Fibroblast of skin of right biceps (primary cell): Measurements from ENCODE around the gene SMYD4.
"Not testable (repeated sequence)": the region's sequence is repeated elsewhere in the genome, so short reads cannot be mapped to it uniquely, and the experiment has no call there.

Experiments
- DNase-seq: peaks from one replicate; pipeline ENCODE4 v3.0.0-alpha.2; 2013

Gene SMYD4

DNA sequence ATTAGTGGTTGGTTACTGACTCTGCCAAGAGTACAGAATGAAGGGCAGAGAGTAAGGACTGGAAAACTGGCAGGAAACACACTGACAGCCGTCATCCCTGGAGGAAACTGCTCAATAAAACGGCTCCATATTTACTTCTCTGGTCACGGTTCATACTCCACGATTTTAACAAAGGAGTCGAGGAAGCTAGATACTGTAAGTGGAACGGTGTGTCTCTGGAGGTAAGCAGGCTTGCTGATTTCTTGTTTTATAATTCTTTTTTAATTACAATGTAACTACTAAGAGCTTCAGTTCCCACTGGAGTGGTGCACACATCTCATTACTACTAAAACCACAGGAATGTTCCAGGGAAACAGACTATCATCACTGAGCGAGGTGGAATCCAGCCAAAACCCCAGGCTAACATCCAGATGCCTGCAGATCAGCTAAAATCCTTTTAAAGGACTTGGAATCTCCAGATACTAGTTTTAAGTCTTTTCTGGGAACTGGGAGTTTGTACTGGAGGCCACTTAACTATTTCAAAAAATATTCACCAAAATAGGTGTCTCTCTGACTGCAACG lies 50.1 kb downstream of the SMYD4 start:
- peak; percentile 96 for DNase-seq

DNA sequence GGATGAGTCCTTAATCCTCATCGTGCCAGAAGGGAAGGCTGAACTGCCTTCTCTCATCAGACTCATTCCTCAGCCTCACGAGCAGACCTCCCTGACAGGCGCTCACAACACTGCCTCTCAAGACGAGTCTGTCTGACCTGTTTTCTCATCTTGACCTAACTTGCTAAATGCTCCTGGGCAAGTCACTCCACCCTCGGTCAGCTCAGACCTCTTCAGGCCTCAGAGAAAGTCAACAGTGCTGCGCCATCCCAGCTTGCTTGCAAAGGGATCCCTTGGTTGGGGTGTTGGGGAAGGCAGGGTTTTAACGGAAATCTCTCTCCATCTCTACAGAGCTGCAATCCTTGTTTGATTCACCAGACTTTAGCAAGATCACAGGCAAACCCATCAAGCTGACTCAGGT lies 52.8 kb downstream of the SMYD4 start:
- DNase-seq = no peak

DNA sequence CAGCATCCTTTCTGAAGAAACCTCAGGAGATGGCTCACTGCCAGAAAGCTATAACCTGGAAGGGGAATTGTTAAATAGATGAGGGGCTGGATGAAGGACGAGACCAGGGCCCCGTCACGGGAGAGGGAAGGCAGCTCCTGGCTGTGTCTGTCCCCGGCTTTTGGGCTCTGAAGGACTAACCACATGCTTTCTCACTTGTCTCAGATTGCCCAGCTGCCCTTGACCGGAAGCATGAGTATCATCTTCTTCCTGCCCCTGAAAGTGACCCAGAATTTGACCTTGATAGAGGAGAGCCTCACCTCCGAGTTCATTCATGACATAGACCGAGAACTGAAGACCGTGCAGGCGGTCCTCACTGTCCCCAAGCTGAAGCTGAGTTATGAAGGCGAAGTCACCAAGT lies 53.4 kb downstream of the SMYD4 start:
- no peak for DNase-seq

DNA sequence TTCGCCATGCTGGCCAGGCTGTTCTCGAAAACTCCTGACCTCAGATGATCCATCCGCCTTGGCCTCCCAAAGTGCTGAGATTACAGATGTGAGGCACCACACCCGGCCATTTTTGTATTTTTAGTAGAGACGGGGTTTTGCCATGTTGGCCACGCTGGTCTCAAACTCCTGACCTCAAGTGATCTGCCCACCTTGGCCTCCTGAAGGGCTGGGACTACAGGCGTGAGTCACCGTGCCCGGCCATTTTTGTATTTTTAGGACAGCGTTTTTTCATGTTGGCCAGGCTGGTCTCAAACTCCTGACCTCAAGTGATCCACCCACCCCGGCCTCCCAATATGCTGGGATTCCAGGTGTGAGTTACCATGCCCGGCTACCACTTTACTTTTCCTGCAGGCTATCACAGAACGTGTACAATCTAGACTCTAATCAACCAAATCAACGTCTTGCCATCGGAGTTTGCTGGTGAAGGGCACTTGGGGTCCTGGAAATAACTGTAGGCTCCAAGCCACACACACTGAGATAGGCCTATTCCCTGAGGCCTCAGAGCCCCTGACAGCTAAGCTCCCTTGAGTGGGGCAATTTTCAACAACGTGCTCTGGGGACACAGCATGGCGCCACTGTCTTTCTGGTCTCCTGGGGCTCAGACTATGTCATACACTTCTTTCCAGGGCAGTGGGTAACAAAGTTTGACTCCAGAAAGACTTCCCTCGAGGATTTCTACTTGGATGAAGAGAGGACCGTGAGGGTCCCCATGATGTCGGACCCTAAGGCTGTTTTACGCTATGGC lies 55.1 kb downstream of the SMYD4 start:
- DNase-seq = no peak

DNA sequence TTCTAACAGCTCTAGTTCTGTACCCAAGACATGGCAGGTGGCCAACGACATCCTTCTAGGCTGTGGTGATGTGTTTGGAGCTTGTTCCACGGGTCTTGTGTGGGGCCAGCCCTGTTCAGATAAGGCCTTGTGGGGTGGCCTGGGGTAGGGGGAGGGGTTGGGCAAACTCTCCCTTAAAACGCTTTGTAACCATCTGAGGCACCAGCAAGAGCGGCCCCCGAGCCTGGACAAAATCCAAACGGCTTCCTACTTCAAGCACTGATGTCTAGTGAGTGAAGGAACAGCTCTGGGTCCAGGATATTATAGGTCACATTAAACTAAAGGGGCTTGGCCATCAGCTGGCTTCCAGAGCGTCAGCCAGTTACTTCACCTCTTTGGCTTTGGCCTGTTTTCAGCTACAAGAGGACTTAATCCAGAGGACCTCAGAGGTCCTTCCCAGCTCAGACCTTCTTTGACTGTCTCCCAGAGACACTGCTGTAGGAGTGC lies 56.0 kb downstream of the SMYD4 start:
- DNase-seq = no peak

DNA sequence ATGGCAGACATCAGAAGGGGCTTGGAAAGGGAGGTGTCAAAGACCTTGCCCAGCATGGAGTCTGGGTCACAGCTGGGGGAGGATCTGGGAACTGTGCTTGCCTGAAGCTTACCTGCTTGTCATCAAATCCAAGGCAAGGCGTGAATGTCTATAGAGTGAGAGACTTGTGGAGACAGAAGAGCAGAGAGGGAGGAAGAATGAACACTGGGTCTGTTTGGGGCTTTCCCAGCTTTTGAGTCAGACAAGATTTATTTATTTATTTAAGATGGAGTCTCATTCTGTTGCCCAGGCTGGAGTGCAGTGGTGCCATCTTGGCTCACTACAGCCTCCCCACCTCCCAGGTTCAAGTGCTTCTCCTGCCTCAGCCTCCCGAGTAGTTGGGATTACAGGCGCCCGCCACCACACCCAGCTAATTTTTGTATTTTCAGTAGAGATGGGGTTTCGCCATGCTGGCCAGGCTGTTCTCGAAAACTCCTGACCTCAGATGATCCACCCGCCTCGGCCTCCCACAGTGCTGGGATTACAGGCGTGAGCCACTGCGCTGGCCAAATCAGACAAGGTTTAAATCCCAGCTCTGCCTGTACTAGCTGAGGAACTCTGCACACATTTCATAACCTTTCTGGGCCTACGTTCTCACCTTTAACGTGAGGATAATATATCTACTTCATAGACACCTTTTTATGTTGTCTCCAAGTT lies 56.6 kb downstream of the SMYD4 start:
- DNase-seq = peak; percentile 13

DNA sequence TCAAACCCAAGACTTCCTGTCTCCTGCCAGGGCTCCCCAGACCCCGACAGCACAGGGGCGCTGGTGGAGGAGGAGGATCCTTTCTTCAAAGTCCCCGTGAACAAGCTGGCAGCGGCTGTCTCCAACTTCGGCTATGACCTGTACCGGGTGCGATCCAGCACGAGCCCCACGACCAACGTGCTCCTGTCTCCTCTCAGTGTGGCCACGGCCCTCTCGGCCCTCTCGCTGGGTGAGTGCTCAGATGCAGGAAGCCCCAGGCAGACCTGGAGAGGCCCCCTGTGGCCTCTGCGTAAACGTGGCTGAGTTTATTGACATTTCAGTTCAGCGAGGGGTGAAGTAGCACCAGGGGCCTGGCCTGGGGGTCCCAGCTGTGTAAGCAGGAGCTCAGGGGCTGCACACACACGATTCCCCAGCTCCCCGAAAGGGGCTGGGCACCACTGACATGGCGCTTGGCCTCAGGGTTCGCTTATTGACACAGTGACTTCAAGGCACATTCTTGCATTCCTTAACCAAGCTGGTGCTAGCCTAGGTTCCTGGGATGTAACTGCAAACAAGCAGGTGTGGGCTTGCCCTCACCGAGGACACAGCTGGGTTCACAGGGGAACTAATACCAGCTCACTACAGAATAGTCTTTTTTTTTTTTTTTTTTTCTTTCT lies 59.8 kb downstream of the SMYD4 start:
- DNase-seq = no peak

DNA sequence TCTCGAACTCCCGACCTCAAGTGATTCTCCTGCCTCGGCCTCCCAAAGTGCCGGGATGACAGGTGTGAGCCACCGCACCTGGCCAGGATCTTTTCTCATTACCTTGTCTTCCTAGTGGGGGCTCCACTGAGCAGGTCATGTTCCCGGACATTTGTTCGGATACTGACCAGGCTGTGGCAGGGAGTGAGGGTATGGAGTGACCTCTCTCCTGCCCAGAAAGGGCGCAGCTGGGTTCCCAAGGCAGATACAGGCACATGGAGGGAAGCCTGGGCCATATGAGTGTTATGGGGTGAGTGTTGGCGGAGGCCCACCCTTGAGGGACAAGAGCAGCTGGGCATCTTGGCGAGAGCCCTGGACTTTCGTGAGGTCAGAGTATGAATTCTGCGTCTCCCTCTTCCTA lies 62.3 kb downstream of the SMYD4 start:
- no peak for DNase-seq

DNA sequence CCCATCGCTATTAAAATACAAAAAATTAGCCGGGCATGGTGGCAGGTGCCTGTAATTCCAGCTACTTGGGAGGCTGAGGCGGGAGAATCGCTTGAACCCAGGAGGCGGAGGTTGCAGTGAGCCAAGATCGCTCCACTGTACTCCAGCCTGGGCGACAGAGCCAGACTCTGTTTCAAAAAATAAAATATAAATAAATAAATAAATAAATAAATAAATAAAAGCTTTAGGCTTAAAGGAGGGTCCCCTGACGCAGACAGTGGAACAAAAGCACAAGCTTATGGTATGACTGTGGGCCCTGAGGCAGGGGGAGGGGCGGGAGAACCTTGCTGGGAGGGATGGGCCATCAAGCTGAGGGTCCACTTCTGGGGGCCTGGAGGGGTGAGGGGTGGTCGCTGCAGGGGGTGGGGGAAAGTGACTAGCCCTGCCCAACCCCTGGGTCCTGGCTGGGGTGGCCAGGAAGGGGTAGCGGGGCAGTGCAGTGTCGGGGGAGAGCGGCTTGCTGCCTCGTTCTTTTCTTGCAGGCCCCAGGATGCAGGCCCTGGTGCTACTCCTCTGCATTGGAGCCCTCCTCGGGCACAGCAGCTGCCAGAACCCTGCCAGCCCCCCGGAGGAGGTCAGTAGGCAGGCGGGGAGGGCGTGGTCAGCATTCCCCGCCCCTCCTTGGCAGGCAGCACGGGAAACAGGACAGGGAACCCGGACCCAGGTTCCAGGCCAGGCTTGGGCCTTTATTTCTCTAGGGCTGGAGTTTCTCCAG lies 63.1 kb downstream of the SMYD4 start:
- no peak for DNase-seq

DNA sequence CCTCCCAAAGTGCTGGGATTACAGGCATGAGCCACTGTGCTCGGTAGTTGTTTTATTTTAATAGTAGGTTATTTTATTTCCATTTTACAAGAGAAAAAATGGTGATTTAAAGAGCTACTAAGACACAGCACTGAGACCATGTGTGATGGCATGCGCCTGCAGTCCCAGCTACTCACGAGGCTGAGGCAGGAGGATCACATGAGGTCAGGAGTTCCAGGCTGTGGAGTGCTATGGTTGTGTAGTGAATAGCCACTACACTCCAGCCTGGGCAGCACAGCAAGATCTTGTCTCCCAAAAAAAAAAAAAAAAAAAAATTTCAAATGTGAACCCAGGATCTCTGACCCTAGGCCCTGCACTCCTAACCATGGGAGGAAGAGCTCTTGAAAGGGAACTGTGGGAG lies 64.1 kb downstream of the SMYD4 start:
- no peak for DNase-seq

DNA sequence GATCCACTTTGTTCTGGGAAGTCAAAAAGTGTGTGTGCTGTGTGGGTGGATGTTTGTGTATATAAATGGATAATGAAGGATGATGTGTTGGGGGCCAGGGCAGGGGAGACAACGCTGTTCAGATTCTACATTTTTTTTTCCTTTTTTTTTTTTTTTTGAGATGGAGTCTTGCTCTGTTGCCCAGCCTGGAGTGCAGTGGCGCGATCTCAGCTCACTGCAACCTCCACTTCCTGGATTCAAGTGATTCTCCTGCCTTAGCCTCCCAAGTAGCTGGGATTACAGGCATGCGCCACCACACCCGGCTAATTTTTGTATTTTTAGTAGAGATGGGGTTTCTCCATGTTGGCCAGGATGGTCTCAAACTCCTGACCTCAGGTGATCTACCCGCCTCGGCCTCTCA lies 65.0 kb downstream of the SMYD4 start:
- DNase-seq = not testable (repeated sequence)

DNA sequence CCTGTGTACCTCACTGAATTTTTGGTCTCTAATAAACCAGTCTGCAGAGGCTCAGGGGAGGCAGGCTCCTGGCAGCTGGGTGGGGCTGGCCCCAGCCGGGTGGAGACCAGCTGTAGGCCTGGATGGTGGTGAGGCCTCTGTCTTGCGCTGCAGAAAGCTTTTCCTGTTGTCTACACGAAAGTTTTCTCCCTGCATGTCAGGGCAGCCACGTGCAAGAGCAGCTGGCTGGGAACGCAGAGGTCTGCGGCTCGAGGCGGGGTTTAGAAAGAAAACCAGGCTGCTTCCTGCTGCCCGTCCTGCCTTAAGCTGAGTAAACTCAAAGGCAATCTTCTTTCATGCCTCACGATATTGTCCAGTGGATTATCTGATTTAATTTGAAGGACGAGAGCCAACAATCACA lies 65.4 kb downstream of the SMYD4 start:
- peak; percentile 72 for DNase-seq

DNA sequence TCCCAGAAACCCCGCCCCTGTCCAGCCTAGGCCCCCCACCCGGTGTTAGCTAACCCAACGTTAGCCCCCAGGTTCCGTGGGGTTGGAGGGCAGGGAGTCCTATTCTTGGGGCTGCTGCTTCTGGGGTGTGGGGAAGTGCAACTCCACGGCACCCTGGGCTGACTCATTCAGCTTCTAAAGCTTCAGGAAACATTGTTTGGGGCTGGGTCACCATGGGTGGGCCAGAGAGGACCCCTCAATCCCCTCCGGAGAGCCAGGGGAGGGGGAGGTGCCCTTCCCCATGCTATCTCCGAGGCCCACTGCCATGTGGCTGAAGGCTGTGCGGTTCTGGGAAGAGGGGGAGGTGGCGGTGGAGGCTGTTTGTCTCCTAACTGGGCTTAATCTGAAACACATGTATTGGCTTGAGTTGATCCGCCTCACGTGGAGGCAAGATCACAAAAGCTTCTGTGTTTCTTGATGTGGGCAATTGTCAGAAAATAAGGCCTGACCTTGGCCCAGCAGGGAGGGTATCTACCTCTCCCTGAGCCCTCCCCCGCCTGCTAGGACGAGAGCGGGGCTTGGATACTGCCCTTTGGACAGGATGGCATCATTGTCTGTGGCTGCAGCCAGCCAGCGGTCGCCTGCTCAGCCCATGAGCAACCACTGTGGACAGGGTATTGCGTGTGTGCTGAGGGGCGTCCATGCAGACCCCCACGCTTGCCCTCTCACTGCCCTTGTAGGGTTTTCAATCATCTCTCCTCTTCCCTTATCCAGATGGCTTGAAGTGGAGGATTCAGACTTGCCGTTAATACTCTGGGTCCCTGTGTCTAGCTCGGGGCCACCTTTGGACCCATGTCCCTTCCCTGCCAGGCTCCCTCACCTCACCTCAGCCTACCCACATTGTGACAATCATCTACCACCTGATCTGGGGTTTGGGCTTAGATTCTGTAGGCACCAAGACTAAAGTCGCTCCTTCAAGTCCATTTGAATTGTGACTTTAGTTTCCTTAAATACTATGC lies 66.5 kb downstream of the SMYD4 start:
- peak; percentile 89 for DNase-seq

DNA sequence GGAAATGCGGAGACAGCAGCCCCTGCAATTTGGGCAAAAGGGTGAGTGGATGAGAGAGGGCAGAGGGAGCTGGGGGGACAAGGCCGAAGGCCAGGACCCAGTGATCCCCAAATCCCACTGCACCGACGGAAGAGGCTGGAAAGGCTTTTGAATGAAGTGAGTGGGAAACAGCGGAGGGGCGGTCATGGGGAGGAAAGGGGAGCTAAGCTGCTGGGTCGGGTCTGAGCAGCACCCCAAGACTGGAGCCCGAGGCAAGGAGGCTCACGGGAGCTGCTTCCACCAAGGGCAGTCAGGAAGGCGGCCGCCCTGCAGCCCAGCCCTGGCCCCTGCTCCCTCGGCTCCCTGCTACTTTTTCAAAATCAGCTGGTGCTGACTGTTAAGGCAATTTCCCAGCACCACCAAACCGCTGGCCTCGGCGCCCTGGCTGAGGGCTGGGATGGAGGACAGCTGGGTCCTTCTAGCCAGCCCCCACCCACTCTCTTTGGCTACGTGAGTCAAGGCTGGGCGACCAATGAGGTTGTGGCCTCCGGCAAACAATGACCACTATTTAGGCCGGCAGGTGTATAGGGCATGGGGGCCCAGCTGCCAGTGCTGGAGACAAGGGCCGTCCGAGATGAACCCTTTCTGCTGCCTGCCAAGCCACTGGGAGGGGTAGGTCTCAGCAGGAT lies 67.3 kb downstream of the SMYD4 start:
- DNase-seq = peak; percentile 37

DNA sequence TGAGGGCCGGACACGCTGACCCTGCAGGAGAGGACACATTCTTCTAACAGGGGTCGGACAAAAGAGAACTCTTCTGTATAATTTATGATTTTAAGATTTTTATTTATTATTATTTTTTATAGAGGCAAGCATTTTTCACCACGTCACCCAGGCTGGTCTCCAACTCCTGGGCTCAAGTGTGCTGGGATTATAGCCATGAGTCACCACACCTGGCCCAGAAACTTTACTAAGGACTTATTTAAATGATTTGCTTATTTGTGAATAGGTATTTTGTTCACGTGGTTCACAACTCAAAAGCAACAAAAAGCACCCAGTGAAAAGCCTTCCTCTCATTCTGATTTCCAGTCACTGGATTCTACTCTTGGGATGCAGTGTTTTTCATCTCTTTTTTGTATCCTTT lies 70.2 kb downstream of the SMYD4 start:
- DNase-seq = no peak

DNA sequence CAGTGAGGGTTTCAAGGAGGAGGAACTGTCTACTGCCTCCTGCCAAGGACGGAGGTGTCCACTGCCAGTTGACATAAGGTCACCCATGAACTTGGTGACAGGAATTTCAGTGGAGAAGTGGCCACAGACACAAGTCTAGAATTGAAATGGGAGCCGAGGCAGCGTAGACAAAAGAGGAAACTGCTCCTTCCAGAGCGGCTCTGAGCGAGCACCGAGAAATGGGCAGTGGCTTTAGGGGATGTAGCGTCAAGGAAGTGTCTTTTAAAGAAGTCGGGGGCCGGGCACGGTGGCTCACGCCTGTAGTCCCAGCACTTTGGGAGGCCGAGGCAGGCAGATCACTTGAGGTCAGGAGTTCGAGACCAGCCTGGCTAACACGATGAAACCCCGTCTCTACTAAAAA lies 70.9 kb downstream of the SMYD4 start:
- DNase-seq = no peak

DNA sequence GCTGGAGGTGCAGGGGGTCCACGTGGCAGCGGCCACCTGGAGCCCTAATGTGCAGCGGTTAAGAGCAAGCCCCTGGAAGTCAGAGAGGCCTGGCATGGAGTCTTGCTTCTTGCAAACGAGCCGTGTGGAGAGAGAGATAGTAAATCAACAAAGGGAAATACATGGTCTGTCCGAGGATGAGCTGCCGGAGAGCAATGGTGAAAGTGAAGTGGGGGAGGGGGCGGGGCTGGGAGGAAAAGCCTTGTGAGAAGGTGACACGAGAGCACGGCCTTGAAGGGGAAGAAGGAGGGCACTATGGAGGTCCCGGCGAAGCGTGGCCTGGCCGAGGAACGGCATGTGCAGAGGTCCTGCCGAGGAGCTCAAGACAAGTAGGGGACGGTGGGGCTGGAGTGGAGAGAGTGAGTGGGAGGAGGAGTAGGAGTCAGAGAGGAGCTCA lies 73.9 kb downstream of the SMYD4 start:
- DNase-seq = no peak

DNA sequence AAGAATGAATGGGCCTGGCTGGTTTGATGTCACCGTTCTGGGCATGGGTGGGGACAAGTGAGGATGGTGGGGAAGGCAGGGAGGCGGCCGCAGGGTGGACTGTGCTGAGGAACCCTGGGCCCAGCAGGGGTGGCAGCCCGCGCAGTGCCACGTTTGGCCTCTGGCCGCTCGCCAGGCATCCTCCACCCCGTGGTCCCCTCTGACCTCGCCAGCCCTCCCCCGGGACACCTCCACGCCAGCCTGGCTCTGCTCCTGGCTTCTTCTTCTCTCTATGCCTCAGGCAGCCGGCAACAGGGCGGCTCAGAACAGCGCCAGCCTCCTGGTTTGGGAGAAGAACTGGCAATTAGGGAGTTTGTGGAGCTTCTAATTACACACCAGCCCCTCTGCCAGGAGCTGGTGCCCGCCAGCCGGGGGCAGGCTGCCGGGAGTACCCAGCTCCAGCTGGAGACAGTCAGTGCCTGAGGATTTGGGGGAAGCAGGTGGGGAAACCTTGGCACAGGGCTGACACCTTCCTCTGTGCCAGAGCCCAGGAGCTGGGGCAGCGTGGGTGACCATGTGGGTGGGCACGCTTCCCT lies 74.4 kb downstream of the SMYD4 start:
- no peak for DNase-seq

DNA sequence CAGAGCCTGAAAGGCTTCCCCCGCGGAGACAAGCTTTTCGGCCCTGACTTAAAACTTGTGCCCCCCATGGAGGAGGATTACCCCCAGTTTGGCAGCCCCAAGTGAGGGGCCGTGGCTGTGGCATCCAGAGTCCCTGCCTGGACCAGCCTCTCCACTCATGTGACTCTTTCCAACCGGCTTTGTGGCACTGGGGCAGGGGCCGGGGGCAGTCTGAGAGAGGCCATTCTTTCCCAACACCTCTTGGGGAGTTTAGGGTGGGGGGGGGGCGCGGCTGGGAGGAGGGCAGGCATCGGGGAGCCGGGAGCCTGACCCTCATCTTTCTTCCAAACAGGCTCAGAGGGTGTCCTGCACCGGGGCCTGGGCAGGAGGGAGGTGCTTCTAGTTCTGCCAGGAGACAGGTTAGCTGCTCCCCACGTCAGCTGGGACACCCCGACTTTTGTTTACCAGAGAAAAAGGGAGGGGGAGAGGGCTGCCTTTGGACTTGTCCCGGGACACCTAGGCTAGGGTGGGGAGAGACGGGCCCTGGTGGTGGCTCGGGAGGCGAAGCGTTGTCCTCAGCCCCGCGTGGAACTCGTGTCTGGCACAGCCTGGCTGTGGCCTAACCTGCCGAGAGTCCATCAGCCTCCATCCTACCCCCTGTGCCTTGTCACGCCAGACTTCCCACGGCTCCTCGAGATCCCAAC lies 75.1 kb downstream of the SMYD4 start:
- DNase-seq = no peak
